ENCODE measurements around the gene RTEL1. TPM values are rescaled to one million over a fixed set of nuclear protein-coding genes. Genes with fewer than 3 reads are reported as not detected.
"Not testable (repeated sequence)": the region's sequence is repeated elsewhere in the genome, so short reads cannot be mapped to it uniquely, and the experiment has no call there.

The RTEL1 gene, protein sequence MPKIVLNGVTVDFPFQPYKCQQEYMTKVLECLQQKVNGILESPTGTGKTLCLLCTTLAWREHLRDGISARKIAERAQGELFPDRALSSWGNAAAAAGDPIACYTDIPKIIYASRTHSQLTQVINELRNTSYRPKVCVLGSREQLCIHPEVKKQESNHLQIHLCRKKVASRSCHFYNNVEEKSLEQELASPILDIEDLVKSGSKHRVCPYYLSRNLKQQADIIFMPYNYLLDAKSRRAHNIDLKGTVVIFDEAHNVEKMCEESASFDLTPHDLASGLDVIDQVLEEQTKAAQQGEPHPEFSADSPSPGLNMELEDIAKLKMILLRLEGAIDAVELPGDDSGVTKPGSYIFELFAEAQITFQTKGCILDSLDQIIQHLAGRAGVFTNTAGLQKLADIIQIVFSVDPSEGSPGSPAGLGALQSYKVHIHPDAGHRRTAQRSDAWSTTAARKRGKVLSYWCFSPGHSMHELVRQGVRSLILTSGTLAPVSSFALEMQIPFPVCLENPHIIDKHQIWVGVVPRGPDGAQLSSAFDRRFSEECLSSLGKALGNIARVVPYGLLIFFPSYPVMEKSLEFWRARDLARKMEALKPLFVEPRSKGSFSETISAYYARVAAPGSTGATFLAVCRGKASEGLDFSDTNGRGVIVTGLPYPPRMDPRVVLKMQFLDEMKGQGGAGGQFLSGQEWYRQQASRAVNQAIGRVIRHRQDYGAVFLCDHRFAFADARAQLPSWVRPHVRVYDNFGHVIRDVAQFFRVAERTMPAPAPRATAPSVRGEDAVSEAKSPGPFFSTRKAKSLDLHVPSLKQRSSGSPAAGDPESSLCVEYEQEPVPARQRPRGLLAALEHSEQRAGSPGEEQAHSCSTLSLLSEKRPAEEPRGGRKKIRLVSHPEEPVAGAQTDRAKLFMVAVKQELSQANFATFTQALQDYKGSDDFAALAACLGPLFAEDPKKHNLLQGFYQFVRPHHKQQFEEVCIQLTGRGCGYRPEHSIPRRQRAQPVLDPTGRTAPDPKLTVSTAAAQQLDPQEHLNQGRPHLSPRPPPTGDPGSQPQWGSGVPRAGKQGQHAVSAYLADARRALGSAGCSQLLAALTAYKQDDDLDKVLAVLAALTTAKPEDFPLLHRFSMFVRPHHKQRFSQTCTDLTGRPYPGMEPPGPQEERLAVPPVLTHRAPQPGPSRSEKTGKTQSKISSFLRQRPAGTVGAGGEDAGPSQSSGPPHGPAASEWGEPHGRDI (N-terminal part only)
- total RNA-seq, result 9.2 and 20.1 TPM in 2 replicates

DNA sequence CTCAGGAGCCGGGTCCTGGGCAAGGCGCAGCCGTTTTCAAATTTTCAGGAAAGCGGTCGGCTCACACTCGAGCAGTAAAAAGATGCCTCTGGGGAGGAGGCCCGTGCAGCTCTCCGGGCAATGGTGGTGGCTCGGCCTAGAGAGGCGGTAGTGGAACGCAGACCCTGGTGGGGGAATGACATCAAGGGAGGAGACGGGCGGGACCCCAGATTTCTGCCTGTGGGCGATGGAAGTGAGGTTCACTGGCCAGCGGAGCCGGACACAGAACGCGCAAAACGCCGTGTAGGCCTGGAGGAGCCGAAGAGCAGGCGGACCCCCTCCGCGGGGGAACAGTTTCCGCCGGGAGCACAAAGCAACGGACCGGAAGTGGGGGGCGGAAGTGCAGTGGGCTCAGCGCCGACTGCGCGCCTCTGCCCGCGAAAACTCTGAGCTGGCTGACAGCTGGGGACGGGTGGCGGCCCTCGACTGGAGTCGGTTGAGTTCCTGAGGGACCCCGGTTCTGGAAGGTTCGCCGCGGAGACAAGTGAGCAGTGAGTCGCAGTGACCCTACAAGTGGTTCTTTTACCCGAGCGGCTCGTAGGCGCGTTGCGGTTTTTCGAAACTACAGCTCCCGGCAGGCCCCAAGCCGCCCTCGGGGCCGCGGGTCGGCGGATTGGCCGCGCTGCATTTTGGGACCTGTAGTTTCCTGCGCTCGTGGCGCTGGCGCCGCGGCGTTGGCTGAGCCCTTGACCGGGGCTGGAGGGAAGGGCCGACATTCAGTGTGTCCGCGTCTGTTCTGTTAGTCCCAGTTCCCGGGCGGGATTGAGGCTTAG lies at the start of gene RTEL1:
Gene RTEL1, plus strand, starts transcription at position 376 of the 812 bp plus-strand sequence. CDS start 1,091 bp downstream, outside the sequence.
- DNase-seq (ENCODE audit: extremely low read depth, low read depth, low spot score), result peak; percentile 44

GRCh38 chr20:63610581-63611435 lies 47.3 kb upstream of the RTEL1 start:
- no peak for DNase-seq (ENCODE audit: extremely low read depth, low read depth, low spot score)

- no peak for DNase-seq (ENCODE audit: extremely low read depth, low read depth, low spot score)
Observed at GRCh38 chr20:63611646-63612045, 46.5 kb upstream of the RTEL1 start.

DNA sequence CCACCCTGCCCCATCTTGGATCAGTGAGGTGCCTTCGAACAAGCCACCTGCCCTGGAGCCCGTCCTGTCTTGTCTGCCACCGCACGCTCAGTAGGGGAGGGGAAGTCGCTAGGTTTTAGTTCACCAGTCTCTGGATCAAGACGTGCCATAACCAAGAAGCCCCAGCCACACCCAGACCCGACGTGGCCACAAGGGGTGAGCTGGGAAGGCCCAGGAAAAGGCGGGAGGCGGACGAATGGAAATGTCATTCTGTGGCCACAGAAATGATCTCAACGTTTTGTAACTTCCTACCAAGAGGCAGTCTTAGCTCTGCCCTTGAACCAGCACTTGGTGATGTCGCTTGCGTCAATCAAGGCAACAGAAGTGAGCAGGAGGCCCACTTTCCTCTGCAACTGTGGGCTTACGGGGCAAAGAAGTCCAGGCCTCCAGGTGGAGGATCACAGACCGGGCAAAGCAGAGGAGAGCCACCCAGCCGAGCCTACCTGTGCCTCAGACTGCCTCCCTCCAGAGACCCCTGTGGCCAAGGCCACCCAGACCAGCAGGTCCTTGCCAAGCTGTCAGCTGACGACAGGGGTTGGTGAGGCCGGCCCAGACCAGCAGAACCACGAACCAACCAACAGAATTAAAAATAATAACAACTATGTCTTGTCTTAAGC lies 45.7 kb upstream of the RTEL1 start:
- DNase-seq (ENCODE audit: extremely low read depth, low read depth, low spot score), result no peak

DNA sequence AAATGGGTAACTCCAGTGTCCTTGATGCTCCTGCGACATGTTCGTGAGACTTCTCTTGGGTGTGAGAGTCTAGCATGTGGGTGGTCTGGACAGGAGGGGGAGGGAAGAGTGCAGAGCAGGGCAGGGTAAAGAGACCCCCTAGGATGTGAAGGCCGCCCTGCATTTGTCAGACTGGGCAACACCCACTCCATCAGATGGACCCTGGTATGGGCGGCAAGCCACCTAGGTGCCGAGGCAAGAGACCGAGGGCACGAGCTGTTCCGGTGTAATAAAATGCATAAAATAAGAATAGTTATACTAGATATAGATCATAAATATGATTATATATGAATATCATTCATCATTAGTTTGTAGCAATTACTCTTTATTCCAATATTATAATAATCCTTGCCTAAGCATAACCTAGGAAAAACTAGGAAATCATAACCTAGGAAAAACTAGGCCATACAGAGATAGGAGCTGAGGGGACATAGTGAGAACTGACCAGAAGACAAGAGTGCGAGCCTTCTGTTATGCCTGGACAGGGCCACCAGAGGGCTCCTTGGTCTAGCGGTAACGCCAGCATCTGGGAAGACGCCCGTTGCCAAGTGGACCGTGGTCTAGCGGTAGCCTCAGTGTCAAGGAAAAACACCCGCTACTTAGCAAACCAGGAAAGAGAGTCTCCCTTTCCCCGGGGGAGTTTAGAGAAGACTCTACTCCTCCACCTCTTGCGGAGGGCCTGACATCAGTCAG lies 44.1 kb upstream of the RTEL1 start:
- not testable (repeated sequence) for DNase-seq (ENCODE audit: extremely low read depth, low read depth, low spot score)

- DNase-seq (ENCODE audit: extremely low read depth, low read depth, low spot score), result no peak
Observed at GRCh38 chr20:63617092-63617875, 40.8 kb upstream of the RTEL1 start.

DNA sequence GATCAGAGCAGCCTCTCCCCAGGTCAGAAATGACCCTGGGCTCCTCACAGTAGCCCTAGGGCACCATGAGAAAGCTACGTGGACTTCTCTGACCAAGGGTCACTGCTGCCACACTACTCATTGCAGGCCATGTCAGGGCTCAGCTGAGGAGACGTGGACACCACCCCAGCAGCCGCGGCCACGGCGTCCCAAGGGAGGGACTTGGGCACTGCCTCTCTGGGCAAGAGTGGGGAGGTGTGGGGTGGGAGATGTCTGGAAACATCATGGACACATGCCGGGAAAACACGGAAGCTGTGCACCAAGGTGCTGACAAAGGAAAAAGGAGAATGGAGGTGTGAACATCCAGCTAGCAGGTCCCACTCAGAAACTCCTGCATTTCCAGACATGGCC lies 40.2 kb upstream of the RTEL1 start:
- no peak for DNase-seq (ENCODE audit: extremely low read depth, low read depth, low spot score)

GRCh38 chr20:63618291-63618980 lies 39.7 kb upstream of the RTEL1 start:
- no peak for DNase-seq (ENCODE audit: extremely low read depth, low read depth, low spot score)

DNA sequence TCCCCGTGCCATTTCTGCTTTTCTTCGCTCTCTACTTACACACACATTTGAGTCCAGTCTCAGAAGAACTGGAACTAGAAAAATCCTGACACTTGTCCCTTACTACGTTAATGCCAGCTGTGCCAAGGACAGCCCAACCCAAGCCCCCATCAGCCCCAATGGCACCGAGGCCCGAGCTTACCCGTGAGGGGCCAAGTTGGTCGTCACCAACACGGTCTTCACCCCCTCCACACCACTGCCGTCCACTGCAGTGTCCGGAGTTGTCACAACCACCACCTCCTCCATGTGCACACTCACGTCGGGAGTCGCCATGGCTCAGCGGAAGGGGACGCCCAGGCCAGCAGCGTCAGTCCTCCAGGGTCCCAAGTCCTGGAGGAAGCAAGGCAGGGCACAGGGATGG lies 39.0 kb upstream of the RTEL1 start:
- no peak for DNase-seq (ENCODE audit: extremely low read depth, low read depth, low spot score)

- DNase-seq (ENCODE audit: extremely low read depth, low read depth, low spot score), result no peak
Observed at GRCh38 chr20:63619505-63619904, 38.6 kb upstream of the RTEL1 start.

GRCh38 chr20:63620991-63621390 lies 37.1 kb upstream of the RTEL1 start:
- no peak for DNase-seq (ENCODE audit: extremely low read depth, low read depth, low spot score)

DNA sequence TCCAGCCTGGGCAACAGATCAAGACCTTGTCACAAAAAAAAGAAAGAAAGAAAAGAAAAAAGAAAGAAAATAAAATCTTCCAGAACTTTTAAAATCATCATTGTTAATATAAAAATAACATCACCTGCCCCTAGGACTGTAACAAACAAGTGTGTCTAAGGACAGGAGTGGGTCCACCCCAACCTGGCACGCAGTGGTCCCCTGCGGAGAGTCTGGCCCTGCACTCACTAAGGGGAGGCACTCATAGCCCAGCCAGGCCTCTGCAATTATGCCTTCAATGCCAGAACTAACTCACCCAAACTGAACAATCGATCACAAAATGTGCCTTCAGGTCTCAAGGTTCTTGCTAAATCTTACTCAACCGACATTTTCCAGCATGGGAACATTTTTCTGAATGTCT lies 36.0 kb upstream of the RTEL1 start:
- DNase-seq (ENCODE audit: extremely low read depth, low read depth, low spot score), result no peak

- DNase-seq (ENCODE audit: extremely low read depth, low read depth, low spot score), result no peak
Observed at GRCh38 chr20:63622732-63623131, 35.4 kb upstream of the RTEL1 start.

- DNase-seq (ENCODE audit: extremely low read depth, low read depth, low spot score), result no peak
Observed at GRCh38 chr20:63624486-63624885, 33.6 kb upstream of the RTEL1 start.

GRCh38 chr20:63625771-63626423 lies 32.2 kb upstream of the RTEL1 start:
- DNase-seq (ENCODE audit: extremely low read depth, low read depth, low spot score), result no peak

- no peak for DNase-seq (ENCODE audit: extremely low read depth, low read depth, low spot score)
Observed at GRCh38 chr20:63626424-63627128, 31.5 kb upstream of the RTEL1 start, which contains the start of gene GMEB2. Gene GMEB2, minus strand, starts transcription at chr20:63627101. Its CDS starts 7,704 bp downstream, at chr20:63619397.
